Nephron progenitor cell (in vitro differentiated cells): Measurements from ENCODE around the gene TSR1.
A peak's percentile ranks its signal among the peaks of the same experiment; 100 is the strongest.

Experiments
- DNase-seq: peaks from one replicate; pipeline ENCODE4 v3.0.0; 2021
- H3K27ac Mint-ChIP-seq: 2 replicates; pipeline ENCODE4 v1.8.0; 2021; ENCODE audit warnings: mild to moderate bottlenecking, moderate library complexity, mixed read lengths
- H3K27me3 Mint-ChIP-seq: 2 replicates; pipeline ENCODE4 v1.8.0; 2021; ENCODE audit warnings: mild to moderate bottlenecking, low read depth, mixed read lengths; ENCODE audit not compliant: poor library complexity
- H3K36me3 Mint-ChIP-seq: 2 replicates; pipeline ENCODE4 v1.8.0; 2021; ENCODE audit warnings: low read depth, mixed read lengths
- H3K4me1 Mint-ChIP-seq: 2 replicates; pipeline ENCODE4 v1.8.0; 2021; ENCODE audit warnings: mixed read lengths
- H3K4me3 Mint-ChIP-seq: 2 replicates; pipeline ENCODE4 v1.8.0; 2021; ENCODE audit warnings: mild to moderate bottlenecking, moderate library complexity, mixed read lengths
- H3K9me3 Mint-ChIP-seq: 2 replicates; pipeline ENCODE4 v1.8.0; 2021; ENCODE audit warnings: mild to moderate bottlenecking, moderate library complexity, mixed read lengths
- CTCF ChIP-seq: fragments of 200-600 bp; sonication (generic); IDR thresholded peaks from 2 replicates; pipeline ENCODE4 v1.5.0; 2021; ENCODE audit warnings: antibody characterized with exemption

Gene TSR1

GRCh38 chr17:2279707-2280106, 56.5 kb downstream of the TSR1 start:
- Mint-ChIP-seq H3K27ac (no peak overlapping the region), H3K36me3 (peaks cover 59% of the 10 kb centered on the region)

GRCh38 chr17:2277429-2278170, 58.7 kb downstream of the TSR1 start:
- Mint-ChIP-seq H3K27me3 (no peaks in the 10 kb centered on the region), H3K27ac (no peak overlapping the region), H3K36me3 (peaks cover 63% of the 10 kb centered on the region), H3K4me3 (no peak overlapping the region), H3K4me1 (no peaks in the 10 kb centered on the region), H3K9me3 (no peaks in the 10 kb centered on the region)
- no peak for DNase-seq
- TF ChIP-seq CTCF, result no peak

More at GRCh38 chr17:2279707-2280106, 56.5 kb downstream of the TSR1 start:
- no peaks in the 10 kb centered on the region for H3K27me3 Mint-ChIP-seq
- H3K9me3 Mint-ChIP-seq, result no peaks in the 10 kb centered on the region
- H3K4me3 Mint-ChIP-seq, result no peak overlapping the region
- TF ChIP-seq CTCF, result no peak
- no peak for DNase-seq
- H3K4me1 Mint-ChIP-seq, result no peaks in the 10 kb centered on the region

GRCh38 chr17:2275722-2276121, 60.5 kb downstream of the TSR1 start:
- Mint-ChIP-seq H3K27me3 (no peaks in the 10 kb centered on the region), H3K4me3 (no peak overlapping the region), H3K9me3 (no peaks in the 10 kb centered on the region), H3K36me3 (peaks cover 53% of the 10 kb centered on the region), H3K27ac (peak overlapping the region; percentile 58), H3K4me1 (no peaks in the 10 kb centered on the region)
- no peak for DNase-seq
- TF ChIP-seq CTCF, result no peak

GRCh38 chr17:2274414-2274813, 61.8 kb downstream of the TSR1 start:
- no peaks in the 10 kb centered on the region for H3K4me1 Mint-ChIP-seq
- no peak overlapping the region for H3K27ac Mint-ChIP-seq
- DNase-seq, result no peak
- no peaks in the 10 kb centered on the region for H3K27me3 Mint-ChIP-seq
- H3K36me3 Mint-ChIP-seq, result peaks cover 60% of the 10 kb centered on the region
- no peak overlapping the region for H3K4me3 Mint-ChIP-seq
- H3K9me3 Mint-ChIP-seq, result no peaks in the 10 kb centered on the region
- no peak for TF ChIP-seq CTCF
